HuH-7 (cell line): ENCODE results near the gene RPEL1.
"Not testable (repeated sequence)": the region's sequence is repeated elsewhere in the genome, so short reads cannot be mapped to it uniquely, and the experiment has no call there.

ENCODE experiments used
- DNase-seq: peaks from one replicate; pipeline ENCODE4 v3.0.0; 2011; ENCODE audit warnings: low spot score

RPEL1 gene

GRCh38 chr10:103245587-103245986 is at the start of gene RPEL1:
Gene RPEL1, plus strand, starts transcription at chr10:103245887. Its CDS starts 110 bp downstream, at chr10:103245997.
- DNase-seq: not testable (repeated sequence)

DNA sequence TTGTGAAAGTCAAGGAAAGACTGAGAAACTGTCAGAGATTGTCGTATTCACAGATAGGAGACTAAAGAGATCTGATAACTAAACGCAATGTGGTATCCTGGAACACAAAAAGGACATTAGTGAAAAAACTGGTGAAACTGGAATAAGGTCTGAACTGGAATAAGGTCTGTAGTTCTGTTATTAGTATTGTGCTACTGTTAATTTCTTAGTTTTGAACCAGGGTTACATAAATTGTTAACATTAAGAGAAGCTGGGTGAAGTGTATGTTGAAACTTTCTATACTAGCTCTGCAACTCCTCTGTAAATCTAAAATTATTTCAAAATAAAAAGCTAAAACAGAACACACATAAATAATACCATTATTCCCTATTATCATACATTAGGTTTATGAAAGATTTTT is 49.2 kb upstream of the RPEL1 start:
- no peak for DNase-seq

DNA sequence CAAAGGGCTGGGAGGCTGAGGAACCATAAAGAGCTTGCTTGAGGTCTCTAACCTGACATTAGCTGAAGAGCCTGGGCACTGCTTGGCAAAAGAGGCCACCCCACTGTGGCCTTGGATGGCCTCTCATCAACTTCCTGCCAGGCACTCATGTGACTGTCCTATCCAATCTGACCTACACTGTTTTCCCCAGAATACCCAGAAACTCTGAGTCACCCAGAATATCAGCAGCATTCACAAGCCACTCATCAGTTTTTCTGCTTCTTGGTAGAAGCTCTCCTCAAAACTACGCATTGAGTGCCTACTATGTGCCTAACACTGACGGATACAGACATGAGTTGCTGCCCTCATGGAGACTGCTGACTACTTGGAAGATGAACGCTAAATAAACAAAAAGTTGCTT is 48.5 kb upstream of the RPEL1 start:
- DNase-seq: no peak

DNA sequence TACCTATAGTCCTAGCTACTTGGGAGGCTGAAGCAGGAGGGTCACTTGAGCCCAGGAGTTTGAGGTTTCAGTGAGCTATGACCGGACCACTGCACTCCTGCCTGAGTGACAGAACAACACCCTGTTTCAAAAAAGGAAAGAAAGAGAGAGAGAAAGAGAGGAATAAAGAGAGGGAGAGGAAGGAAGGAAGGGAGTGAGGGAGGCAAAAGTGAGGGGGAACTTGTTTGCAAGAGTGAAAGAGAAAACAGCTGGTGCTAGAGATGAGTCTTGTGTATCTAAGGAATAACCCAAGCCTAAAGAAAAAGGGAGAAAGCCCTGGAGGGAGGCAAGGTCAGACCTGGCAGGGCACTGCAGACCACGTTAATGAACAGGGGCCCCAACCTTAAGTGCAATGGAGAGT is 47.8 kb upstream of the RPEL1 start:
- no peak for DNase-seq

GRCh38 chr10:103198648-103199047 is 47.0 kb upstream of the RPEL1 start:
- no peak for DNase-seq

GRCh38 chr10:103199488-103199887 is 46.2 kb upstream of the RPEL1 start:
- DNase-seq: no peak

GRCh38 chr10:103202319-103202718 is 43.4 kb upstream of the RPEL1 start:
- DNase-seq: no peak

DNA sequence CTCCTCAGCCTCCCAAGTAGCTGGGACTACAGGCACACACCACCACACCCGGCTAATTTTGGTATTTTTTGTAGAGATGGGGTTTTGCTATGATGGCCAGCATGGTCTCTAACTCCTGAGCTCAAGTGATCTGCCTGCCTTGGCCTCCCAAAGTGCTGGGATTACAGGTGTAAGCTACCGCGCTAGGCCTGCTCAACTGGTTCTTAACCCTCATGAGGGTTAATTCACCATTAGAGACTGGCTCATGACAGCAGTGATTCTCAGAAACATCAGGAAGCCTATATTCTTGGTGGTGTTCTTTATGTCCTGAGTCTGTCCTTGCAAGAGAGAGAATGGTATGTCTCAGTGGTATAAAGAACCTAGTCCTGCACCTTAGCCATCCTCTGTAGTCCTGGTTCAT is 42.2 kb upstream of the RPEL1 start:
- no peak for DNase-seq

DNA sequence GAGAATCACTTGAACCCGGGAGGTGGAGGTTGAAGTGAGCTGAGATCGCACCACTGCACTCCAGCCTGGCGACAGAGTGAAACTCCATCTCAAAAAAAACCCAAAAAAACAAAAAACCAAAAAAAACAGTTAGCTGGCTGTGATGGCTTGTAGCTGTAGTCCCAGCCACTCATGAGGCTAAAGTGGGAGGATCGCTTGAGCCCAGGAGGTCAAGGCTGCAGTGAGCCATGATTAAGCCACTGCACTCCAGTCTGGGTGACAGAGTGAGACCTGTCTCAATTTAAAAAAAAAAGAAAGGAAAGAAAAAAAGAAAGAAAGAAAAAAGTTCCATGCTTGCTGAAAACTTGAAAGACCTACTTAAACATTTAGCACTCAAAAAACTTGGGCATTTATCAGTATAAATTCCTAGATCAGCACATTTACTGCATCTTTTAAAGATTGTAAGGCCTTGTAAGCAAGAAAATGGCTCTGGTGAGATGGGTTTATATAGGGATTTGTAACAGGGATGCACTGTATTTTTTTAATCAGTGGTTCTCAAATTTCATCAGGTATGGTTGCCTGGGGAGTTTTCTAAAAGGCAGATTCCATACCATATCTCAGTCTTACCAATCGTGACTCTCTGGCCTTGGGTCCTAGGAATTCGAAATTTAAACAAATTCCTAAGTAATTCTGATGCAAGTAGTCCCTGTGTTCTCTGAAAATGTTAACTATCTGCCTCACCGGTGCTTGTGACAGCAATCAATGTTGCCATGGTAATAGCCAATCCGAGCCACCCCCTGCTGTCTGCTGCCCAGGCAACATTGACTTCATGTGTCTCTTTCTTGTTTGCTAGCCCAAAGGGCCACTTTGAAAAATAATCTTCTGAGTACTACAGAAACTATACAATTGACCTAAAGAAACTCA is 41.1 kb upstream of the RPEL1 start:
- DNase-seq: peak; percentile 28

GRCh38 chr10:103205401-103205800 is 40.3 kb upstream of the RPEL1 start:
- not testable (repeated sequence) for DNase-seq

DNA sequence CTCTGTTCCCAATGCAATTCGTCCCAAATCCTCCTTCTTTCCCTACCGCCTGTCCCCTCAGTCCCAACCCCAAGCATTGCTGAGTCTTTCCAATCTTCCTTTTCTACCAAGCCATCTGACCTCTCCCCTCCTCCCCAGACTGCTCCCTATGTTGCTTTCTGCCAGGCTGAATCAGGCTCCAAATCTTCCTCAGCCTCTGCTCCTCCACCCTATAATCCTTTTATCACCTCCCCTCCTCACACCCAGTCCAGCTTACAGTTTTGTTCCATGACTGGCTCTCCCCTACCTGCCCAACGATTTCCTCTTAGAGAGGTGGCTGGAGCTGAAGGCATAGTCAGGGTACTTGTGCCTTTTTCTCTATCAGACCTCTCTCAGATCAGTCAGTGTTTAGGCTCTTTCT is 39.0 kb upstream of the RPEL1 start:
- not testable (repeated sequence) for DNase-seq

- DNase-seq: no peak
These were observed 38.5 kb upstream of the RPEL1 start for GRCh38 chr10:103207141-103207540.

- DNase-seq: not testable (repeated sequence)
These were observed 38.0 kb upstream of the RPEL1 start for GRCh38 chr10:103207643-103208042.

DNA sequence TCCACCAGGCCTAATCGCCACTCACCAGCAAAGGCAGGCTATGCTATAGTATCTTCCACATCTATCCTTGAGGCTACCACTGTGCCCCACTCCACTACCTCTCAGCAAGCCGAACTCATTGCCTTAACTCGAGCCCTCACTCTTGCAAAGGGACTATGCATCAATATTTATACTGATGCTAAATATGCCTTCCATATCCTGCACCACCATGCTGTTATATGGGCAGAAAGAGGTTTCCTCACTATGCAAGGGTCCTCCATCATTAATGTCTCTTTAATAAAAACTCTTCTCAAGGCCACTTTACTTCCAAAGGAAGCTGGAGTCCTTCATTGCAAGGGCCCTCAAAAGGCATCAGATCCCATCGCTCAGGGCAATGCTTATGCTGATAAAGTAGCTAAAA is 35.4 kb upstream of the RPEL1 start:
- not testable (repeated sequence) for DNase-seq

DNA sequence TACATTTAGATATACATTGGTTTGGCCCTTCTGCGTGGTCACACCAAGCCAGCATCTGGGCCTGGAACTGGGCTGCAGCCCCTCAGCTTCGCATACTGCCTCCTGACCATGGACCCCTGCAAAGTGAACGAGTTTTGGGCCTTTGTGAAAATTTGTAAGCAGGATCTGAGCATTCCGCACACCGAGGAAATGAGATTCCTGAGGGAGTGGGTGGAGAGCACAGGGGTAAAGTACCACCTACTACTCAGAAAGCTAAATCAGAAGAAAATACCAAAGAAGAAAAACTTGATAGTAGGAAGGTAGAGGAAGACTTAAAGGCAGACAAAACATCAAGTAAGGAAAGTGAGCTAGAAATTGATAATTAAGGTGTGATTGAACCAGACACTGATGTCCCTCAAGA is 30.1 kb upstream of the RPEL1 start:
- DNase-seq: no peak

DNA sequence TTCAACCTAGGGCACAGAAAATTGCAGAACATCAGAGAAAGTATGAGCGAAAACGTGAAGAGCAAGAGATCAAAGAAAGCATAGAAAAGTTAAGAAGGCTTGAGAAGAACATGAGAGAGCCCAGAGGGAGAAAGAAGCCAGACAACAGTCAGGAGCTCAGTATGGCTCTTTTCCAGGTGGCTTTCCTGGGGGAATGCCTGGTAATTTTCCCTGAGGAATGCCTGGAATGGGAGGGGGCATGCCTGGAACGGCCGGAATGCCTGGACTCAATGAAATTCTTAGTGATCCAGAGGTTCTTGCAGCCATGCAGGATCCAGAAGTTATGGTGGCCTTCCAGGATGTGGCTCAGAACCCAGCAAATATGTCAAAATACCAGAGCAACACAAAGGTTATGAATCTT is 29.3 kb upstream of the RPEL1 start:
- DNase-seq: not testable (repeated sequence)

DNA sequence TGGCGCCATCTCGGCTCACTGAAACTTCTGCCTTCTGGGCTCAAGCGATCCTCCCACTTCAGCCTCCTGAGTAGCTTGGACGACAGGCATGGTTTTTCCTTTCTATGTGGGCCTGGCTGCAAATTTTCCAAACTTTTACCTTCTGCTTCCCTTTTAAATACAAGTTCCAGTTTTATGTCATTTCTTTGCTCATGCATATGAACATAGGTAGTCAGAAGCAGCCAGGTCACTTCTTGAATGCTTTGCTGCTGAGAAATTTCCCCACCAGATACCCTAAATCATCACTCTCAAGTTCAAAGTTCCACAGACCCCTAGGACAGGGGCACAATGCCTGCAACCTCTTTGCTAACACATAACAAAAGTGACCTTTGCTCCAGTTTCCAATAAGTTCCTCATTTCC is 21.6 kb upstream of the RPEL1 start:
- no peak for DNase-seq

GRCh38 chr10:103224721-103225120 is 21.0 kb upstream of the RPEL1 start:
- DNase-seq: not testable (repeated sequence)

DNA sequence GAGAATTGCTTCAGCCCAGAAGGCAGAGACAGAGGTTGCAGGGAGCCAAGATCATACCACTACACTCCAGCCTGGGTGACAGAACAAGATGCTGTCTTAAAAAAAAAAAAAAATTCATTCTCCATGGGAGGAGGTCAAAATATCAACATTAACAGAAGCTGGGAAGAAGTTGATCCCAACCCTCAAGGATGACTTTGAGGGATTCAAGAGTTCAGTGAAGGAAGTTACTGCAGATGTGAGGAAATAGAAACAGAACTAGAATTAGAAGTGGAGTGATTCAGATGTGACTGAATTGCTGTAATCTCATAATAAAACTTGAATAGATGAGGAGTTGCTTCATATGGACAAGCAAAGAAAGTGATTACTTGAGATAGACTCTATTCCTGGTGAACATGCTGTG is 19.7 kb upstream of the RPEL1 start:
- DNase-seq: no peak

DNA sequence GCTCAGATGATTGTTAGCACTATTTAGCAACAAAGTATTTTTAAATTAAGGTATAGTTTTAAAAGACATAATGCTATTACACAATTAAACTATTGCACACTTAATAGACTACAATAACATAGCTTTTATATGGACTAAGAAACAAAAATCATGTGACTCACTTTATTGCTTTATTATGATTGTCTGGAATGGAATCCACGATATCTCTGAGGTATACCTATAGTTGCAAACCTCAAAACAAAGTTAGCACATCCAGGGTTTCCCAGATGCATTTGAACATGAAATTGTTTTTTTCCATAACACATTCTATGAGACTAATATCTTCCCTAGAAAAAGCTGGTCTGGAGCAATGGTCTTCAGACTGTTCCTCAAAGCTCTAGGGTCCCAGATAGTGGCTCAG is 18.3 kb upstream of the RPEL1 start:
- DNase-seq: no peak

- DNase-seq: peak; percentile 33
These were observed 14.6 kb upstream of the RPEL1 start for GRCh38 chr10:103231047-103231551.

DNA sequence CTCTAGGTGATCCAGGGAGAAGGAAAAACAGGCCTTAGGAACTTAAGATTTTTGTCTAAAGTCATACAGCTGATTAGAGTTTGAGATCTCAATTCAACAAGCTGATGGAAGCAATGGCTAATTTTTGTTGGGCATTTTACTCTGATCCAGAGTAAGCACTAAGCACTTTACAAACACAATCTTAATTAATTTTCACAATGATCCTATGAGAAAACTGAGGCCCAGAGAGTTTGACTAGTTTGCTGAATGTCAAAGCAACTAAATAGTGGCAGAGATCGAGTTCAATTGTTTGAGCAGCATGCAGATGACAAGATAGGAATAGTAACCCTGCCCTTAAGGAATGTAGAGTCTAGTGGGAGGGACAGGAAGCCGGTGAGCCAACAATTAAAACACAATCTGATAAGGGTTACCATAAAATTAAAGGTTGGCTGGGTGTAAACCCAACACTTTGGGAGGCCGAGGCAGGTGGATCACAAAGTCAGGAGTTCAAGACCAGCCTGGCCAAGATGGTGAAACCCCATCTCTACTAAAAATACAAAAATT is 13.5 kb upstream of the RPEL1 start:
- DNase-seq: no peak

- DNase-seq: no peak
These were observed 12.8 kb upstream of the RPEL1 start for GRCh38 chr10:103232772-103233488.
